Tibial nerve (tissue), 3 donors: Measurements from ENCODE around the gene OR4A47.
"Not testable (repeated sequence)": the region's sequence is repeated elsewhere in the genome, so short reads cannot be mapped to it uniquely, and the experiment has no call there.

Experiments used
- CTCF ChIP-seq, 5 experiments: fragments of 200-600 bp in 3 of 5; fragments of 450-650 bp in 2 of 5; sonication (generic) in 3 of 5; IDR thresholded peaks; one replicate each; pipeline ENCODE4 v1.5.1; 2016 to 2019; ENCODE audit warnings: antibody characterized with exemption in 5 of 5, mild to moderate bottlenecking in 3 of 5, moderate library complexity in 2 of 5
- POLR2A ChIP-seq, 2 donors: fragments of 450-650 bp; IDR thresholded peaks; one replicate each; pipeline ENCODE4 v1.6.1; 2017; ENCODE audit warnings: antibody characterized with exemption in 2 of 2, mild to moderate bottlenecking in 2 of 2, moderate library complexity in 2 of 2

GRCh38 chr11:48473966-48474365 lies 14.6 kb upstream of the OR4A47 start:
- TF ChIP-seq CTCF, POLR2A (IDR thresholded peaks at IDR 0.05): not testable (repeated sequence)
